Measurements from ENCODE around the gene ATXN7L1. TPM values are rescaled to one million over a fixed set of nuclear protein-coding genes. Genes with fewer than 3 reads are reported as not detected.

ATXN7L1 gene
- total and polyA plus RNA-seq, 2 of the 13 experiments (the other 11 are each of a cell fraction or from before 2014, with no cell fraction given) = 4.1 to 7.8 TPM

GRCh38 chr7:105685161-105685560 lies 191.2 kb downstream of the ATXN7L1 start:
- no peaks in the 10 kb centered on the region for H3K36me3 ChIP-seq (replicated peaks in 1 of 2; ENCODE audit: control insufficient read depth in 1 of 2, insufficient read depth in 2 of 2, low read length in 2 of 2)
- no peak overlapping the region for H3K27ac ChIP-seq (ENCODE audit: extremely low read length, insufficient read depth, low read length)
- WGBS (ENCODE audit: low lambda C conversion rate) = 94% methylated on average over 3 of the region's 3 CpGs
- CTCF ChIA-PET (ENCODE audit: low intra/inter-chr PET ratio, low total read pairs) = no interaction called here
- ATAC-seq (no peak), FAIRE-seq (no peak), DNase-seq (ENCODE audit: low spot score) (no peak)
- in situ Hi-C loops (cut with HindIII; ENCODE audit: extremely low pct_ligation_motif_present, low pct_unique_long_range_greater_than_20kb) (no loop called here), intact Hi-C loops (cut with micrococcal nuclease; ENCODE audit: unreplicated experiment) (no loop called here)
- H3K4me1 ChIP-seq (ENCODE audit: insufficient read depth, low read length) = peaks cover 12% of the 10 kb centered on the region
- H3K27me3 ChIP-seq (ENCODE audit: control insufficient read depth in 1 of 2, insufficient read depth in 2 of 2, low read length in 2 of 2) = no peaks in the 10 kb centered on the region
- H3K4me3 ChIP-seq (replicated peaks in 1 of 3; ENCODE audit: insufficient read depth in 1 of 3, low read depth in 2 of 3, low read length in 3 of 3) = no peak overlapping the region
- no peaks in the 10 kb centered on the region for H4K20me1 ChIP-seq (ENCODE audit: insufficient read depth, low read length)
- no peak overlapping the region for H3K9ac ChIP-seq (ENCODE audit: insufficient read depth, low read depth, low read length)
- no peak overlapping the region for H3K4me2 ChIP-seq (ENCODE audit: low read depth, low read length)
- H3K79me2 ChIP-seq (ENCODE audit: insufficient read depth, low read length) = no peaks in the 10 kb centered on the region
- POLR2A ChIA-PET = no interaction called here
- BruUV-seq (replicated peaks) = no TSS peak
- H3K9me3 ChIP-seq (ENCODE audit: low read length) = no peaks in the 10 kb centered on the region
- H2AFZ ChIP-seq (ENCODE audit: low read length) = no peak overlapping the region
- TF ChIP-seq FOXK1 (CRISPR knock-in tag; IDR thresholded peaks at IDR 0.05; ENCODE audit: borderline replicate concordance, low read depth) (no peak), CEBPZ (IDR thresholded peaks at IDR 0.05; ENCODE audit: low read length) (no peak), STAG1 (CRISPR knock-in tag; IDR thresholded peaks at IDR 0.05) (no peak), U2AF1 (optimal IDR thresholded peaks at IDR 0.05; ENCODE audit: low read depth, low read length) (no peak), ATF3 (CRISPR knock-in tag; IDR thresholded peaks at IDR 0.05) (no peak), HNF4A (CRISPR knock-in tag; IDR thresholded peaks at IDR 0.05) (no peak), TCF7 (IDR thresholded peaks at IDR 0.05; ENCODE audit: low read depth) (no peak), ZNF329 (CRISPR knock-in tag; IDR thresholded peaks at IDR 0.05; ENCODE audit: low read depth) (no peak), SMARCE1 (IDR thresholded peaks at IDR 0.05; ENCODE audit: borderline replicate concordance) (no peak), TIGD3 (CRISPR knock-in tag; IDR thresholded peaks at IDR 0.05; ENCODE audit: borderline replicate concordance) (no peak), ZNF260 (CRISPR knock-in tag; IDR thresholded peaks at IDR 0.05; ENCODE audit: borderline replicate concordance, low read depth) (no peak), KDM3A (CRISPR knock-in tag; IDR thresholded peaks at IDR 0.05; ENCODE audit: low read depth) (no peak), TSC22D2 (CRISPR knock-in tag; IDR thresholded peaks at IDR 0.05; ENCODE audit: borderline replicate concordance) (no peak), IKZF1 (IDR thresholded peaks at IDR 0.05) (no peak), TRIM22 (IDR thresholded peaks at IDR 0.05) (no peak), AGO2 (optimal IDR thresholded peaks at IDR 0.05; ENCODE audit: low read depth, low read length) (no peak), FOXP1 (IDR thresholded peaks at IDR 0.05) (no peak), FOXP1 (CRISPR knock-in tag; IDR thresholded peaks at IDR 0.05) (no peak), DZIP1 (CRISPR knock-in tag; IDR thresholded peaks at IDR 0.05) (no peak)
